ENCODE measurements around the gene C3orf85. TPM values are rescaled to one million over a fixed set of nuclear protein-coding genes. Genes with fewer than 3 reads are reported as not detected.

C3orf85 gene
- total RNA-seq, 1 experiment from 2014 or later: not detected

DNA sequence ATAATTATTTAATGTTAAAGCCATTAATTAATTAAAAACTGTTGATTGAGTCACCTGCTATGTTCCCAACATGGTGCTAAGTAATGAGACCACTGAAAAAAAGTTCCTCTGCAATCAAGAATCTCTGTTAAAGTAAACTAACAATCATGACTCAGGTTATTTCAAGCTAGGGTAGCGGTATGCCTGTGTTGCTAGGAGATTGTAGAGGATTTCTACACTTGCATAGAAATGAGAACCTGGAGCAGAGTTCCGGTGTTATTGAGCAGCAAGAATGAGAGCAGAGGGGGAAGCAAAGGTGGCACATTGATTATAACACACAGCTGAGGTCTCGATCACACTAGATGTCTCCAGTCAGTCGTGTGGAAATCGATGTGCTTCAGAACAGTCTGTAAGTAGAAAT, 41.4 kb downstream of the C3orf85 start:
- BruUV-seq (replicated peaks): no TSS peak
- no peak overlapping the region for H3K4me3 ChIP-seq (ENCODE audit: low read depth, low read length, poor library complexity, severe bottlenecking)
- CTCF ChIA-PET: no interaction called here
- no peak for TF ChIP-seq EZH2 (IDR thresholded peaks at IDR 0.05; ENCODE audit: borderline replicate concordance, low read depth, low read length, poor library complexity, severe bottlenecking)
- TF ChIP-seq, protein P1, sequence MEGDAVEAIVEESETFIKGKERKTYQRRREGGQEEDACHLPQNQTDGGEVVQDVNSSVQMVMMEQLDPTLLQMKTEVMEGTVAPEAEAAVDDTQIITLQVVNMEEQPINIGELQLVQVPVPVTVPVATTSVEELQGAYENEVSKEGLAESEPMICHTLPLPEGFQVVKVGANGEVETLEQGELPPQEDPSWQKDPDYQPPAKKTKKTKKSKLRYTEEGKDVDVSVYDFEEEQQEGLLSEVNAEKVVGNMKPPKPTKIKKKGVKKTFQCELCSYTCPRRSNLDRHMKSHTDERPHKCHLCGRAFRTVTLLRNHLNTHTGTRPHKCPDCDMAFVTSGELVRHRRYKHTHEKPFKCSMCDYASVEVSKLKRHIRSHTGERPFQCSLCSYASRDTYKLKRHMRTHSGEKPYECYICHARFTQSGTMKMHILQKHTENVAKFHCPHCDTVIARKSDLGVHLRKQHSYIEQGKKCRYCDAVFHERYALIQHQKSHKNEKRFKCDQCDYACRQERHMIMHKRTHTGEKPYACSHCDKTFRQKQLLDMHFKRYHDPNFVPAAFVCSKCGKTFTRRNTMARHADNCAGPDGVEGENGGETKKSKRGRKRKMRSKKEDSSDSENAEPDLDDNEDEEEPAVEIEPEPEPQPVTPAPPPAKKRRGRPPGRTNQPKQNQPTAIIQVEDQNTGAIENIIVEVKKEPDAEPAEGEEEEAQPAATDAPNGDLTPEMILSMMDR (conservative IDR thresholded peaks at IDR 0.05; ENCODE audit: low read depth, low read length): no peak
- no peak for DNase-seq (ENCODE audit: low spot score)
- H3K27me3 ChIP-seq (replicated peaks; ENCODE audit: insufficient read depth, low read depth, low read length, poor library complexity): no peaks in the 10 kb centered on the region
- no peaks in the 10 kb centered on the region for H3K4me1 ChIP-seq (ENCODE audit: insufficient read depth, low read length, poor library complexity, severe bottlenecking)
- intact Hi-C loops (cut with micrococcal nuclease; ENCODE audit: unreplicated experiment): no loop called here
- POLR2A ChIA-PET (ENCODE audit: low non-redundant PET): no interaction called here
- no peaks in the 10 kb centered on the region for H3K36me3 ChIP-seq (ENCODE audit: insufficient read depth, low read length, poor library complexity, severe bottlenecking)
- H3K9me3 ChIP-seq (ENCODE audit: low read depth, low read length, poor library complexity, severe bottlenecking): no peaks in the 10 kb centered on the region
- no peak overlapping the region for H3K27ac ChIP-seq (ENCODE audit: low read depth, low read length, poor library complexity, severe bottlenecking)

GRCh38 chr3:109178708-109179107, 42.2 kb downstream of the C3orf85 start:
- CTCF ChIA-PET: no interaction called here
- POLR2A ChIA-PET (ENCODE audit: low non-redundant PET): no interaction called here
- Histone ChIP-seq H3K27me3 (replicated peaks; ENCODE audit: insufficient read depth, low read depth, low read length, poor library complexity) (no peaks in the 10 kb centered on the region), H3K36me3 (ENCODE audit: insufficient read depth, low read length, poor library complexity, severe bottlenecking) (no peaks in the 10 kb centered on the region), H3K4me3 (ENCODE audit: low read depth, low read length, poor library complexity, severe bottlenecking) (no peak overlapping the region), H3K27ac (ENCODE audit: low read depth, low read length, poor library complexity, severe bottlenecking) (no peak overlapping the region), H3K9me3 (ENCODE audit: low read depth, low read length, poor library complexity, severe bottlenecking) (no peaks in the 10 kb centered on the region), H3K4me1 (ENCODE audit: insufficient read depth, low read length, poor library complexity, severe bottlenecking) (no peaks in the 10 kb centered on the region)
- no TSS peak for BruUV-seq (replicated peaks)
- intact Hi-C loops (cut with micrococcal nuclease; ENCODE audit: unreplicated experiment): no loop called here
- no peak for DNase-seq (ENCODE audit: low spot score)
- TF ChIP-seq EZH2 (IDR thresholded peaks at IDR 0.05; ENCODE audit: borderline replicate concordance, low read depth, low read length, poor library complexity, severe bottlenecking): no peak
- TF ChIP-seq, protein P1 (conservative IDR thresholded peaks at IDR 0.05; ENCODE audit: low read depth, low read length): no peak

DNA sequence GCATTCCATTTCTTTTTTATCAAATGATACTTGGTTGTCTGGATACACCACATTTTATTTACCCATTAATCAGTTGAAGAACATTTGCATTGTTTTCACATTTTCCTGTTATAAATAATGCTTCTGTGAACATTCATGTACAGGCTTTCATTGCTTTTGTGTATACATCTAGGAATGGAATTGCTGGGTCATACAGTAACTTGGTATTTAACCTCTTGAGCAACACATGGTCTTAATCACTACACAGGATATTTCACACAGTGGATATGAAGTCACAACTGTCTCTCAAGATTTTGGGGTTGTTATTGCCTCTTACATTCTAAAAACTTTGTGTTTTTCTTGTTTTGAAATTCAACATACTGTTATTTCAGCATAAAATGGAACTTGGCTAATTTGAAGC, 48.2 kb downstream of the C3orf85 start:
- no peaks in the 10 kb centered on the region for H3K27me3 ChIP-seq (replicated peaks; ENCODE audit: insufficient read depth, low read depth, low read length, poor library complexity)
- no peak overlapping the region for H3K4me3 ChIP-seq (ENCODE audit: low read depth, low read length, poor library complexity, severe bottlenecking)
- H3K36me3 ChIP-seq (ENCODE audit: insufficient read depth, low read length, poor library complexity, severe bottlenecking): no peaks in the 10 kb centered on the region
- TF ChIP-seq, protein P1 (conservative IDR thresholded peaks at IDR 0.05; ENCODE audit: low read depth, low read length): no peak
- TF ChIP-seq EZH2 (IDR thresholded peaks at IDR 0.05; ENCODE audit: borderline replicate concordance, low read depth, low read length, poor library complexity, severe bottlenecking): no peak
- ChIA-PET CTCF (no interaction called here), POLR2A (ENCODE audit: low non-redundant PET) (no interaction called here)
- DNase-seq (ENCODE audit: low spot score): no peak
- no TSS peak for BruUV-seq (replicated peaks)
- H3K9me3 ChIP-seq (ENCODE audit: low read depth, low read length, poor library complexity, severe bottlenecking): no peaks in the 10 kb centered on the region
- no peak overlapping the region for H3K27ac ChIP-seq (ENCODE audit: low read depth, low read length, poor library complexity, severe bottlenecking)
- no peaks in the 10 kb centered on the region for H3K4me1 ChIP-seq (ENCODE audit: insufficient read depth, low read length, poor library complexity, severe bottlenecking)
- intact Hi-C loops (cut with micrococcal nuclease; ENCODE audit: unreplicated experiment): no loop called here
